ENCODE data around the gene CCDC175.

Gene CCDC175
- 0 to 1.9 (median 0.05) reads per million in 17 experiments for total RNA-seq

DNA sequence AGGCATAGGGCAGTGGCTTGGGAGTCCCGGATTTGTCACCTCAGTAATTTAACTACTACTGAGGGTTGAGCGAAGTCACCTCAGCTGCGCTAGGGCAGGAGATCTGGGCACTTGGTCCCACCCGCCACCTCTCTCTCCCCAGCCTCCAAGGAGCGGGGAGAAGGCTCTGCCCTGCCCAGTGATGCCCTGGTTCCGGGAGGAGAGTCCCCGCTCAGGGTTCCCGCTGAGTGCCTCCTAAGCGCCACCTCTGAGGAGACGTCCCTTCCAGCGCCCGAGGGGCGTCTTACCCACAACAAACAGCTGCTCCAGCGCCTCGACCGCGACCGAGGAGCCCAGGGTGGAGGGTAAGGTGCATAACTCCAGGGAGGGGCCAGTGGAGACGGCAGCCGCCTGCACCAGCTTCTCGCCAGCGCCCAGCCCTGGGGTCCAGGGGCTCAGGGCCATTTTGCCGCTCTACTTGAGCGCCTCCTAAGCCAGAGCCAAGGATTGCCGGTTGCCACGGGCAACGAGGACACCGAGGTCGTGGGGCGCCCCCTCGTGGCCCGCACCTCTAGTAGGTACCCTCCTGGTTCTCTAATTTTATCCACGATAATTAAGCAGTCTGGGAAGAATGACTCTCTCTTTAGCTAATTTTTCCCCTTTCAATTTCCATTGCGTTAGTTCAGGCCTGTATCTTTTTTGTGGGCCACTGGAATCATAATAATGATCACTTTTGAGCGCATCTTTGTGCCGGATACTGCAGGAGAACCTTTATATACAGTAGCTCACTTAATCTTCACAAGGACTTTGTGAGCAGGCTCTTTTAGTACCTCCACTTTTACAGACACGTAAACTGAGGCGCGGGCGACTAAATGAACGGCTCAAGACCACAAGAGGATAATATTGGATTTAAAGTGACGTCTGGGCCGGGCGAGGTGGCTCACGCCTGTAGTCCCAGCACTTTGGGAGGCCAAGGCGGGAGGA, at the start of gene CCDC175:
Gene CCDC175 (minus strand): TSS at position 481 of the 963 bp plus-strand sequence. CDS start 37 bp downstream, at position 444.
- peak; percentile 89 to 97 (median 94) for DNase-seq

DNA sequence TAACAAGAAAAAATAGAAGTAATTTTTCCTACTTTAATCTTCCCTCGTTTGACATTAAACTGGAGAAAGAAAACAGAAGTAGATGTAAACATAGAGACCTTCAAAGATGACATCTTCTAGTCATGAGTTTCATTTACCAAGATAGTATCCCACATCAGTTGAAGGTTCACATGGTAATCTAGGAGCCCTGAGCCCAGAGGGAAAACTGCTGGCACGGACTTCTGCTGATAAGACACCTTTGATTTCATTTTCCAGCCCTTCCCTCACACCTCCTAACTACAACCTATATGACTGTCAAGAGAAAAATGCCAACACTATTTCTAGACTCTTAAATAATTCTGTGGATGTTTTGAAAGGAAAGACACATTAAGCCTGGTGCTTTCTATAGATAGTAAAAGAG, 46.0 kb upstream of the CCDC175 start:
- peak in 1 of 4 experiments; percentile 6 for DNase-seq

DNA sequence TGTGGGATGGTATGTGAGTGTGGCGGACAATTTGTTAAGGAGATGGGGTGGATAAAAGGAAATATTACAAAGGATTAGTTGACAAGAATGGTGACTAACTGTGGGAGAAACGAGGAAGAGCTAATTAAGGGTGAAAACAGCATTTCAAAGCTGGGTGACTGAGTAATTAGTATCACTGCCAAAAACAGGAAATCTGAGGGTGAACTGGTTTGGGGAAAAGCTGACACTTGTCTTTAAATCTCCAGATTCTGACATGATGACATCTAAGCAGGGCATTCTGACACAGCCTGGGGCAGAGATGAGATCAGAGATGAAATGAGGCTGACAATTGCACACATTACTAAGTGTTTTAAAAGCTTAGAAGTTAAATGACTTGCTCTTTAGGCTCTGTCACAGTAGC, 42.4 kb upstream of the CCDC175 start:
- peak; percentile 45 to 84 (median 61) for DNase-seq

DNA sequence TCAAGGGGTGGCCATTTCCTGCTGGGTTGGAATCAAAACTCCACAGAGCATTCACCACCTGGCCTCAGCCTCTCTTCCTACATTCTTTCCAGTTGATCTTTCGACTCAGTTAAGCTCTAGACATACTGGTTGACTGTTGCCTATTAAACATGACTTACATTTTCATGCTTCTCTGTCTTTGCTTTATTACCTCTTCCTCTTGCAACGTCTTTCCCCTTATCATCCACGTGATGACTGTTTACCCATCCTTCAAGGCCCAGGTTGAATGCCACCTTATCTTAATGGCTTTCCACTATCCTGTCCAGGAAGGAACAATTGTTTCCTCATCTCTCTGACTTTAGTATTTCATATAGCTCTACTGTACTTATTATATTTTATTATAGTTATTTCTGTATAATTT, 24.4 kb upstream of the CCDC175 start:
- no peak for DNase-seq

DNA sequence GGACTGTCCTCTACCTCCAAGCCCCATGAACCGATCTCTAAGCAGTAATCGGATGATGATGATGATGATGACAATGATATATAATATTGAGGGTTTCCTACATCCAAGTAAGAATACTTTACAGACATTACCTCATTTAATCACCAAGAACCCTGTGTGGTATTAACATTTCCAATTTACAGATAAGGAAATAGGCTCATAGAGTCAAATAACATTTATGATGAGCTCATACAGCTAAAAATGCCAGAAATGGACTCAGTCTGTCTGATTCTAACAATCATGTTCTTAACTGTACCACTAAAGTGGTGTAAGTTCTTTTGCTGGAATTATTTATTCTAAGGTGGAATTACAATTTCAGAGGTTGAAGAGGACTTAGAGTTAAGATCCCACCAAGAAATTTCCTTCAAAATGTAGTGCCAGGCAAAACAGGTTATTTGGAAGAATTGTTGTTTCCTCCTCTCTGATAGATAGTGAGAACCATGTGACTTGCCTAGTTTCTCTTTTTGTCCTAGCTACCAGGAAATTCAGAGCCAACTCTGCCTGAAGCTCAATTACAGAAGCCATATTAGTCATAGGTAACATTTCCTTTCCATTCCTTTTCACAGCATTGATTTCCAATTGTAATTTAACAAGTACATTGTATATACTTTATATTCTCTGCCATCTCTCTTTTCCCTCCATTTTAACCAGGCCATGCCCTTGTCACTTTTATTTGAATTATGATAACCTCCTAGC, 23.8 kb upstream of the CCDC175 start:
- DNase-seq = no peak

DNA sequence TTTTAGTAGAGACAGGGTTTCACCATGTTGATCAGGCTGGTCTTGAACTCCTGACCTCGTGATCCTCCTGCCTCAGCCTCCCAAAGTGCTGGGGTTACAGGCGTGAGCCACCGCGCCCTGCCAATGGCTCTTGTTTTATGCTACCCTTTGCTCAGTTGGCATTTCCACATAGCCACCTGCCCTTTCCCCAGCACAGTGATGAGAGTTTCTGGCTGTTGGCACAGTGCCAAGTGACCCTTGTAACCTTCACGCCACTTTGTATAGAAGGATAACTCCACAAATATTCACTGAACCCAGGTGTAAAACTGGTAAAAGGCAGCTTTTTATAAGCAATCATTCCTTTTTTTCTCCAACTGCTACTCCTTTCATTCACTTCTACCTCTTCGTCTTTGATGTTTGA, 18.5 kb upstream of the CCDC175 start:
- DNase-seq = no peak

DNA sequence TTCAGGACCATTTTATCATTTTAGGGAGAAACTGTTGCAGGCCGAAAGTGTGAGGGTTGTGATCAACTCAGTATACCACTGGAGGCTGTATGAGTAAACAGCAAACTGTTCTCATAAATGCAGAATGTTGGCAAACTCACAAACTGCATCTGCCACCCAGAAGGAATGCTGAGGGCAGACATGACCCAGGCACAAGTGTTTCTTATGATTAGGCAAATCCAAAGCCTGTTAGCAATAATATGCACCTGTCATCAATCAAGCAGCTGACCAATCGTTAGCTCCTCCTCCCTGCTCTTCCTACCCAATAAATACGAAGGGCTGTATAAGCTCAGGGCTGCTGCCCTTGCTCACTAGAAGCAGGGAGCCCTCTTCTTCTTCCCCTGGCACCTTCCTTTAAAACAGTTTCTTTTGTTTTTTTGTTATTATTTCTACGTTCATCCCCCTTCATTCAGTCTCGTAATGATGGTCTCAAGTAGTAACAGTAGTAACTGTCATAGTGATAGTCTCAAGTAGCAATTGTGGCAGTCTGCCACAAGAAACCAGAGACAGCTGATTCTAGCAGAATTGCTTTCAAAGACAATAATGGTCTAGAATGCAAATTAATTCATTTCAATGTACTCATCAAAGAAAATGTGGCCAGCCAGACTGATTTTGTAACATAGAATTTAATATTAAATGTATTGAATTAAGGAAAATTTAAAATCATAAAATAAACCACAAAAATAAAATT, 15.2 kb upstream of the CCDC175 start:
- DNase-seq = no peak

DNA sequence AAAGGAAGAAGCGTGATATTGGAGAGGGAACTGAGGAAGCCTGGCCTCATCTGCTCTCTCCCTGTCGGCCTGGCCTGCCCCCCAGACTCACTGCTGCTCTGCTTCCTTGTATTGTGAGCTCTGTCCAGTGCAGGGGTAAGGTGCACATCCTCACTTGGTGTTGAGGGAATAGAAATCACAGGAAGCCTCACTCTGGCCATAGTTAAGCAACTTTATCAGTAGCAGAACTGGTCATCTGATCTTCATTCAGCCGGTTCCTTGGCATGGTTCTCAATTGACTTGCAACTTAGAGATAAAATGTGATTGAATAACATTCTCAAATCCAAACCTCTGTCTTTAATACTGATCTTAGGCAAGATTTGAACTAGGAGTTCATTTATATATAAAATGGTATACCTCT, 11.5 kb upstream of the CCDC175 start:
- peak; percentile 8 to 38 (median 21) for DNase-seq

DNA sequence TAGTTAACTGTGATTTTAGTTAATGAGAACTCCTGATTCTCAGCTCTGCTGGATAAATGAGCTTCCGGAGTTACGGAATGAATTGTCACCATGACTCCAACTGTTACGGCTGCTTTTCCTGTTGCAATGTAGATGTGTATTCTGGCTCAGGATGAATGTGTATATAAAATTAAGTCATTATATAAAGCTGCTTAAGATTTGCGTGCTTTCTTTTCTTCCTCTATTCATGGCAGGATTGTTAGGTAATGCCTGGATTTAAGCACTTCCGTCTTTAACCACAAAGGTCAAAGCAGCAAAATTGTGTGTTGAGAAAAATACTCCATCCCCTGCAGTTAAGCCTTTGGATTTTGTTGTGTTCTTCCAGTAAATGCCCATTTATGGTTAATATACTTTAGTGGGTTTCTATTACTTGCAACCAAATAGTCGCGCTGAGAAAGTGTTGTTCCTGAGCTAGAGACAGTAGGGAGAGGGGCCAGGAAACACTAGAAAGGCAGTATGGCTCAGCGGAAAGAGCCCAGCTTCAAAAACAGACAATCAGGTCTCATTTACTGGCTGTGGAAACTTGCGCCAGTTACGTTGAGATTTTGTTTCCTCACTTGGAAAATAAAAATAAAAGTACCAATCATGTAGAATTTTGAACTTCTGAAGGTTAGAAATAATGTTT, 9.4 kb upstream of the CCDC175 start:
- peak; percentile 35 to 86 (median 64) for DNase-seq

DNA sequence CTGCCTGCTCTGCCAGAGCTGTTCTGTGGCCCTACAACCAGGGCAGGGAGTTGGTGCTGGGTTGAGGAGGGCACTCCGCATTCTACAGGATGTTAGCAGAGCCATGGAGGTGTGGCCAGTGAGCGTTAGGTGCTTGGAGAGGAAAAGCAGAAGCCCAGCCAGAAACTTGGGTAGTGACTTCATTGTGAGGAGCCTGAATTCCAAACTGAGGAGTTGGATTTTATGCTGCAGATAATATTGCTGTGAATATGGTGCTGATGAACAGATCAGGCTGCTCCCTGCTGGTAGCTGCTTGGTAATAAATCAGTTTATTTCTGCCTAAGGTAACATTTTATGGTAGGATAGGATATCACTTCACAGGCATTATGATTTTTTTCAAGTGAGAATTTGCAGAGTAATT, 7.1 kb upstream of the CCDC175 start:
- peak; percentile 32 to 48 (median 40) for DNase-seq

DNA sequence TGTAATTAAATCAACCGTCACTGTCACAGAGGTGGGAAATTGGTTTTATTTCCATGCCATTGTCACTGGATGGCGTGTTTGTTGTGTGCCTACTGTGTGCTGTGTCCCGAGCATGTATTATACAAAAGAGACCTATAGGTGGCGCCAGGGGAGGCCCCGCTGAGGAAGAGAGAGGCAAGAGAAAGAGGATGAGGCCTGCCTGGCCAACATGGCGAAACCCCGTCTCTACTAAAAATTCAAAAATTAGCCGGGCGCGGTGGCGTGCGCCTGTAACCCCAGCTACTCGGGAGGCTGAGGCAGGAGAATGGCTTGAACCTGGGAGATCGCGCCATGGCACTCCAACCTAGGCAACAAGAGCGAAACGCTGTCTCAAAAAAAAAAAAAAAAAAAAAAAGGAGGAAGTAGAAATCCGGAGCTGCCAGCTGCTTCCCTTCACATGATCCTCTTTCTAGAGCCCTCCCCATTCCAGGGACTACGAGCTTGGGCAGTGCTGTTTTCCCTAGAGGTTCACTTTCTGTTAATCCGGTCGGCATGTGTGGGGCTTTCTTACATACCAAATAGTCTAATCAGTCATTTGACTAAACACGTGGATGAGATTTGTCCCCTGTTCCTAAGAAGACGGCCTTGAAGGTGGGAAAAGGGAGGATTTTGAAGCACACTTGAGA, 6.4 kb upstream of the CCDC175 start:
- peak; percentile 68 to 84 (median 80) for DNase-seq

DNA sequence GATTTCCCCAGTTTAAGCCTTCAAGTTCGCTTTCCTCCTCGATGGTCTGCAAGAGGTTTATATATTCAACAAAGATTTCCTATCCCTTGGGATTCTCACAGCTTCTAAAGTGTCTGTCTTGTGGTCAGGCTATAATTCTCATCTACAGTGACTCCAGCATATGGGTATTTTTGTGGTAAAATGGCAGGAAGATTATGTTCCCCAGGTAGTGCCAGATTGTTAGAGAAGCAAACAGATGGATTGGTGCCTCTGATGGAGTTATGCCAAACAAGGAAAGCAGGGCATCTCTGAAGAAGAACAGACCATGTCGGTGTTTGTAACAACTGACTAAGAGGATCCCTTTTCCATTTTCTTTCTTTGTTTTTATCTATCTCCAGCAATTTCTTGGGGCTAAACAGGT, 5.5 kb upstream of the CCDC175 start:
- DNase-seq = no peak

DNA sequence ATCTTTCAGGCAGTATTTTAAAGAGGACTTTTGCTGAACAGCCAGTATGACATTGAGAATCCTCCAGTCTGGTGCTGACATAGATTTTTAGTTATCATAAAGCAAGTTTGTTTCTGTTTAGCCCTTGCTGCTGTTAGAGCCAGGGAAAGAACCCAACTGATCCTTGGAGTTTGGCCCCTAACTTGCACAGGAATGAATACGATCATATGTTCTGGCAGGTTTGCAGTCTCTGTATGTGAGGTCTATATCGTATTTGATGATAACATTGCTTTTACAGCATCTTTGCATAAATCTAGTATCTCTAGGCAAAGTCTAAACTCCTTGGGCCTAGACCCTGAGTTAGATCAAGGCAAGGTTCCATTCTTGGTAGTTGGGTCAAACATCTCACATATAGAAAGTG, 4.3 kb upstream of the CCDC175 start:
- DNase-seq = no peak

DNA sequence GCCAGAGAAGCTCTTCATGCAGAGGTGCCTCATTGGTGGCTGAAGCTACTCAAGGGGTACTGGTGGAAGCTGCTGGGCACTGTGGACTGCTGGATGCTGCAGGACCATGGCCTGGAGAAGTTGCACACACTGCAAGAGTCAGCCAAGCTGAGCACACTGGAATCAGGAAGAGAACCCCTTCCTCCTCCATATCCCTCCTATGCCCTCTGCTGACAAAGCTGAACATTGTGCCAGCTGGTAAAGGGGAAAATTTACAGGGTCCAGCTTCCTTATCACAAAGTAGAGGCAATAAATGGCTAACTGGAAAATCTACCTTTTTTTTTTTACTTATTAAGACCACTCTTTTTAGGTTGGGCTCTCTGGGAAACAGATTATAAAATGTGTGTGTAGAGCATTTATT, 6.5 kb downstream of the CCDC175 start:
- peak; percentile 18 to 53 (median 42) for DNase-seq

DNA sequence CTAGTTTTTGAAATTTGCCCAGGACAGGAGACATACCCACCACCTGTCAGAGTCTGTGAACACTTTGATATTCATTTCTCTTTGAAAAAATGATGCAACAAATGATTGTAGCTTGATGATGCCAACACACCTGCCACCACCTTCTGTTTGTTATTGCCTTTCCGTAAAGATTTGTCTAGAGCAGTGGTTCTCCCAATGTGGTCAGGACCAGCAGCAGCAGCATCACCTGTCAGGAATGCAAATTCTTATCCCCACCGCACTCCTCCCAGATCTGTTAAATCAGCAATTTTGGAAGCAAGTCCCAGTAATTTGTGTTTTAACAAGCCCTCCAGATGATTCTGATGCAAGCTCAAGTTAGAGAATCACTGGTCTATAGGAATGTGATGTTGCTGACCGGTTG, 9.9 kb downstream of the CCDC175 start:
- DNase-seq = no peak

DNA sequence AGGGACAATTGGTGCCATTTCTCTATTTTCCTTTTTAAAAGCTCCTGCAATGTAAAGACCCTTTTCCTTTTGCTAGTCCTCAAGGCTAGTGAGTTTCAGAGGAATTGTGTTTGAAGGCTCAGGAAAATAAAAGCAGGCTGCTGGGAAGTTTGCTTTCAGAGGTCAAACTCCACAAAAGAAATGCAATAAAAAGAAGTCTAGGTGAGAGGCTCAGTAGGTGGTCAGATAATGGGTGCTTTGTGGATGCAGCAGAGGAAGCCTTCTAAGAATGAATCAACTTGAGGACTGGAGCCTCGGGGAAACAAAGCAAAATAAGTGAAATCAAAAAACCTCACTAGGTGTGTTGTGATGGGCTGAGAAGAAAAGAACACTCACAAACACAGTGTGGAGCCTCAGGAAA, 10.3 kb downstream of the CCDC175 start:
- no peak for DNase-seq

DNA sequence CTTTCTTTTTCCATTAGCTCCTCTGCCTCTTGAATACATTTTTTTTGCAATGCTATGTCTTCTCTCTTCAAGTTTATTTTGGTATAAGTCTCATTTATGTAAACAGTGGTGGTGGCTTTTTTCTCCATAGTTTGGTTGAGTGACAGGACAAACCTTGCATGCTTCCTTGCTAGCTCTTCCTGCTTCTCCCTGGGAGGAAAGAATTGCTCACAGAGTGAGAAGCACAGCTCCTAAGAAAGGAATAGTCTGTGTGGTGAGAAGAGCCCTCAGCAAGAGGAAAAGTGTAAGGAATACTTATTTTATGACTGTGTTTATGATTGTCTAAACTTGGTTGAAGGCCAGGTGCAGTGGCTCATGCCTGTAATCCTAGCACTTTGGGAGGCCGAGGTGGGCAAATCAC, 11.5 kb downstream of the CCDC175 start:
- DNase-seq = no peak

DNA sequence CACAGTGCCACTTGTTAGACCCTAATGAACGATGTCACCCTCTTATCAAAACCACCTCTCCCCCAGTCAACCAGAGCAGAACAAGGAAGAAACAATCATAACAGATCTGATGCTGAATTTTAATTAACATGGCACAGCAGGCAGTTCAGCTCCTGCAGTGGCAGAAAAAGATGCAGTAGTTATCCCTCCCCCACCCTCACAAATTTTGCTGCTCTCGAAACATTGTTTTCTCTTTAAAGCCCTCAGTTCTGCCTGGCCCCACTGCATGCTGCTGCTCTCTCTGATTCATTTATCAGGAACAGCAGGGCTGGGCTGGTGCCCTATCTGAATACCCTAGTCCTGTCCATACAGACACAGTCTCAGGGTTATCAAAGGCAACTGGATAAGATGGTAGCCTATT, 12.2 kb downstream of the CCDC175 start:
- DNase-seq = no peak

DNA sequence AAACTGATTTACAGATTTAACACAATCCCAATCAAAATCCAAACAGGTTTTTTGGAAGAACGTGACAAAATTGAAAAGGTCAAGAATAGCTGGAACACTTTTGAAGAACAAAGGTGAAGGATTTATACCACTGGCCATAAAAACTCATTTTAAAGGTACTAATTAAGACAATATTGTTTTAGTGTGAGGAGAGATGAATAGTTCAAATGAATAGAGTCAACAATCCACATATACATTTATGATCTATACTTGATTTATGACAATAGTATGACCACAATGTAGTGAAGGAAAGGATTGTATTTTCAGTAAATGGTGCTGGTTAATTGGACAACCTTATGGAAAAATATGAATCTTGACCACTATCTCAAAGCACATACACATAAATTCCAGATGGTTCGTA, 29.3 kb downstream of the CCDC175 start:
- DNase-seq = no peak

DNA sequence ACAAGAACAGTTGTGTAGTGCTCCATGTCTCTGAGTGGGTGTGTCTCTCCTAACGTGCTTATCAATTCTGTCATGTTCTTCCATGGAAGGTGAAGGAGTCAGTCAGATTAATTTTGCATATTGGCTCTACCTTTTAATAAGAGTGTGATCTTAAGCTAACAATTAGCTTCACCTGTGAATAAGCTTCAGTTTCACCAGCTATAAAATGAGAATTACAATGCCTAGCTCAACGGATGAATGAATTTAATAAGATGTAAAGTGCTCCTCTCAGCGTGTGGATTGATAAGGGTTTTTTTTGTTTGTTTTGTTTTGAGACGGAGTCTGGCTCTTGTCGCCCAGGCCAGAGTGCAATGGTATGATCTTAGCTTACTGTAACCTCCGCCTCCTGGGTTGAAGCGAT, 32.7 kb downstream of the CCDC175 start:
- no peak for DNase-seq

DNA sequence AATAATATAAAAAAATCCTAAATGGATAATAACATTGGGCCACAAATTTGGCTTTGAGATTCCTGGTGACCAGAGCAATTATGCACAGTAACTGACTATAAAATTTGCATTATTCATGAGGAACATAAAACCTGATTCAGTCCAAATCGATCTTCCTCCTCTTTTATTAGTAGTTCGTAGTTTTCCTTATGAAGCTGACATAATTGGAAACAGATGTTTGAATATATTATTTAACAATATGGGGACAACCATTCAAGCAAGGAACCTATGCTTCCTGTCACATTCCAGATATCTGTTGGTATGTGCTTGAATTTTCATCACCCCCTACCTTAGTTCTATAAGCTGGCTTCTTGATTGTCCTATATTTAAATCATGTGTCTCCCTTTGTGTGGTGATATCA, 34.9 kb downstream of the CCDC175 start:
- DNase-seq = no peak

DNA sequence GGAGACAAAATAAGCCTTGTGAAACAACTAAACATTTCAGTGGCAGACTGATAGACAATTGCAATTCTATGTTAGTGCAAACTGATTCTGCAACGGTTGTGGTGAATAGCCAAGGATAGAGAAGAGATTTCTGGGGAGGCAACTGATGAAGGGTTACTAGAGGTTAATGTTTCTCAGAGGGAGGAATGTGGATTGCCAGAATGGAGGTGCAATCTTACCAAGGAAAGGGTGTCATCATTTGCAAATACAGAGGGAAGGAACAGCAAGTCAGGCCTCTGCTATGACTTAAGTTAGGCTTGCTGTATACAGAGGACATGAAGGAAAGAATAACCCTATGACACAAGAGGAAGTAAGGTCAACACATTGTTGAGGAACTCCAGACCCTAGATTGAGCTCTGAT, 35.8 kb downstream of the CCDC175 start:
- peak in 2 of 4 experiments; percentile 20 to 22 for DNase-seq
